Hematopoietic multipotent progenitor cell (in vitro differentiated cells): ENCODE results near the gene CBX4. TPM values are rescaled to one million over a fixed set of nuclear protein-coding genes. Genes with fewer than 3 reads are reported as not detected.
A peak's percentile ranks its signal among the peaks of the same experiment; 100 is the strongest.

Experiments
- DNase-seq, 3 donors: peaks; one replicate each; pipeline ENCODE4 v3.0.0-alpha.2; 2011 to 2015; ENCODE audit warnings: low read depth in 2 of 3, low spot score in 2 of 3
- total RNA-seq: library from RNA; depleted of rRNA; stranded (reverse); fragments of >200 nt; gene quantifications from one replicate; pipeline ENCODE4 v1.2.3, GENCODE V29; 2012

CBX4 gene
- total RNA-seq, 1 donor = 31.8 TPM

DNA sequence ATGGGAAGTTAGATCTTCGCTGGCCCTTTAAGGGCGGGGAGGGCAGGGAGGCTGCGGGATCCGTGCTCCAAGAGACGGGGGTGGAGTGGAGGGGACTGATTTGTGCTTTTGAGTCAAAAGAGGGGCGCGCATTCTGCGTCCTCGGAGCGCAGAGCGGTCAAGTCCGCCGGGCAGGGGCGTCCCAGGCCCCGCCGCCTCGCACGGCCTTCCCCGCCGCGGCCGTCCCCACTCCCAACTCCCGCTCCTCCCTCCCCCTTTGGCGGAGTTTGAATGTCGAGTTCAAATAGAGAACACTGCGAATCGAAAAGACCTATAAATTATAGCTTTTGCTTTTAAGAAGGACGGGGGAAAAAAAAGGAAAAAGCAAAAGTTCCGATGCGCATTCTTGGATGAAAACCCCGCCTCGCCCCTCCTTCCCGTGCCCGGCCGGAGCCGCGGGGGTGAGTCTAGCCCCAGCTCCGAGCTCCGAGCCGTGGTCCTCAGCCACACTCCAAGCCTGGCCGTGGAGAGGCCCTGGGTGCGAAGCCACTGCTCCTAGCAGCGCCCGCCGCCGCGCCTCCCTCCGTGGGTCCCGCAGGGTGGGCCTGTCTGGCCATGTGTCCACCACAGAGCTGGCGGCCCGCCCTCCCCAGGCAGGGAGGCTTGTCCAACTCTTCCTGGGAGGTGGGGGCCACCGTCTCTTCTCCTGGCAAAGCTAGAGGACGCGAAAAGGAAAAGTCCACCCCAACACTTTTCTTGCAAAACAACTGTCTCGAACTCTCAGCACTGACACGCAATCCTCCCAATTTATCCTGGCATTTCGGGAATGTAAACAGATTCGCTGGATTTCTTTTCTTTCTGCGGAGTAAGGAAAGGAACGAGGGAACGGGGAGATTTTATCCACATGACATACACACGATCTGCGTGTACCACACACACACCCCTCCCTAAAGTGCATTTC is 46.0 kb downstream of the CBX4 start:
- no peak for DNase-seq

- no peak for DNase-seq
Measured at GRCh38 chr17:79792341-79792871, 46.8 kb downstream of the CBX4 start.

DNA sequence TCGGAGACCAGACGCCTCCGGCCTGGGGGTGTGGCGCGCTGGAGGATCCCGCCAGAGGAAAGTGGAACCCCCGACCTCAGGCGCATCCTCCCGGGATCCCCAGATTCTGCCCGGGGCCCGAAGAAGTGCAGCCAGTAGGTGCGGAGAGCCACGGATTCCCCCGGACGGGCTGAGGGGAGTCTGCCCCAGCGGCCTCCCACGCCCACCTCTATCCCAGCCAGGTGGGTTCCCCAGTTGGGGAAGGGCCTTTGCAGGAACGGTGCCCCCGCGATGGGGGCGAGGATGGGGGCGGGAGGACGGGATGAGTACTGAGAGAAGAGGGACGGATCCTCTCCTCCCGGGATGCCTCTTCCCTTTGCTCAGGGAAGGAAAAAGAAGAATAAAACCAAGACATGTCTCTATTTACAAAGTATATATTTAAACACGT is 47.5 kb downstream of the CBX4 start:
- DNase-seq = no peak

DNA sequence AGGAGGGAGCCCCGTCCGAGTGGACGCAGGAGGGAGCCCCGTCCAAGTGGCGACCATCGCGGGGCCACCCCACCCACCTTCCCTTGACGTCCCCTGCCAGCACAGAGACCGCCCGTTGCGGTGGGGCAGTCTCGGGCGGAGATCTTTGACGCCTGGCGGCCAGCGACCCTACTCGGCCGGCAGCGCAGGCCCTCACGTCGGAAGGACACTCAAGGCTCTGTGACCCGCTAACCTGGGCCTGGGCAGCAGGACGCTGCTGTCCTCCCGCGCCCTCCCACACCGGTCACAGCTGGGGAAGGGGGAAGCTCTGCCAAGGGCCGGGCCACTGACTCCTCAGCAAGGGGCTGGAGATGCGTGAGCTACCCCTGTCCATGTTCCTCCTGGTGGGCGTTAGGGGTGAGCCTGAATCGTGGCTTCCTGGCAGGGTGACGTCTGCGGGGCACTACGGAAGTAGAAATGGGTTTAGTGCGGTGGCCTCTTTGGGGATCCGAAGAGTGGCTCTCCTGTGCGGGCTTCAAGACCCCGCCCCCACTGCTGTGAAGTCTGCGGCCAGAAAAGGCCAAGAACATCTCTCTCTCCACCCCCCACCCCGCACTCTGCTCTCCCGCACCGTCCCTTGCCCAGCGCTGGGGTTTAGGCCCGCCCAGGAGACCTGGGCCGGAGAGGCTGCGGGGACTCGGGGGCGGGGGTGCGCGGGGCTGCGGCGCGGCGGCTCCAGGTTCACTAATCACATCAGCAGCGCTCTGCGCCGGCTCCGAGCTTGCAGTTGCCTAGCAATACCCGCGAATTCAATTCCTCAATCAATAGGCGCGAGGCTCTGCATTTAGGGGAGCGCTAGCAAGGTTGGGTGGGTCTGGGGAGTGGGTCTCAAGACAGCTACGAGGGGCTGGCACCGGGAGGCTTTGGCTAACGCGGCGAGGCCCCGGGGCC is 48.2 kb downstream of the CBX4 start:
- peak in 1 of 3 donors; percentile 43 for DNase-seq

GRCh38 chr17:79789943-79790804 is 49.1 kb downstream of the CBX4 start:
- no peak for DNase-seq

GRCh38 chr17:79788989-79789942 is 50.0 kb downstream of the CBX4 start:
- DNase-seq = no peak

DNA sequence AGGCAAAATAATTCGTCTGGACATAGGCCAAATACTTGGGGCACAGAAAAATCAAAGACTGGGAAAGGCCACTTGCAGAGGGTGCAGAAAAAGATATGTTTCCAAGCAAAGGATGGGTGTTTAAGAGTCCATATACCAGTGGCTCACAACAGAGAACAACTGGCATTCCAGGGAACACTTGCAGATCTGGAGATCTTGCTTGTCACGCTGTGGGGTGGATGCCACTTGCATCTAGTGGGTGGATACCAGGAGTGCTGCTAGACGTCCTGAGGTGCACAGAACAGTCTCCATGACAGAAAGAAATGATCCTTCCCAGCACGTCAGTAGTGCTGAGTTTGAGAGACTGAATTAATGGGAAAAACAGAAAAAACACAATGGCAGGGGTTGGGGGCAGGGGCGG is 50.8 kb downstream of the CBX4 start:
- DNase-seq = no peak

GRCh38 chr17:79786930-79787643 is 52.2 kb downstream of the CBX4 start:
- DNase-seq = no peak

DNA sequence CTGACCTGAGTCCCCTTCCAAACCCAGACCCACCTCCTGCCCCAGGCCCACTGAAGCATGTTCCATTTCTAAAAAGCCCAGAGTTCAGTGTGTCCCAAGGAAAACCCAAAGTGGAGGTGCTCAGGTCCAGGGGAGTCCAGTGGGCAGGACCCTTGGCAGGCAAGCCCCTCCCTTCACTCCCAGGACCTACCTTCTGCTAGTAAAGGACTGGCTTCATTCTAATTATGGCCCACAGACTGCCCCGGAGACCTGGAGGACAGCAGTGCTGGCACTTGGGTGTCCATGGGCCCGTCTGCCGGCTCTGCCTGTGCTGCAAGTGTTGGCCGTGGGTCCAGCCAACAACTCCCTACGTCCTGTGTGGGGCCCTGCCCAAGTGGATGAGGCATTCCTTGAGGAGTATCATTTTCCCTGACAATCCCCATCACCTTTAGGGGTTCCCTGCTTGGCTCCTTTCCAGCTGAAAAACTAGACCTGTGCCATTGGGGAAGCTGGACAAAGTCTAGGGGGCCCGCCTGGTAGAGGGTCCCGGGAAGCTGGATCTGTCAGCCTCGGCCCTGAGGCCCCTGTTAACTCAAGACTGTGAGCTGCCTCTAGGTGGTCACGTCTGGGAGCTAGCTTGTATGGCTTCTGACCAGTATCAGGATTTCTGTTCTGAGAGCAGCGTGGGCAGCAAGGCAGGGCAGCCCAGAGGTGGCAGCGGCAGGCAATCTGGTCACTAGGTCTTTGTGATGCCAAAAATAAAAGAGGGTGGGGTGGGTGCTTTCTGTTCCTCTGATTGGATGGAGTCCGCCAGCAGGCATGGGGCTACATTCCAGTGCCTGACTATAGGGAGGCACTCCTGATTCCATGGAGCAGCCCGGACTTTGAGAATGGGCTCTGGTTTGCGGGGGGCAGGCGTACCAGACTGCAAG is 53.1 kb downstream of the CBX4 start:
- DNase-seq = no peak

GRCh38 chr17:79785017-79785899 is 54.0 kb downstream of the CBX4 start:
- DNase-seq = no peak

DNA sequence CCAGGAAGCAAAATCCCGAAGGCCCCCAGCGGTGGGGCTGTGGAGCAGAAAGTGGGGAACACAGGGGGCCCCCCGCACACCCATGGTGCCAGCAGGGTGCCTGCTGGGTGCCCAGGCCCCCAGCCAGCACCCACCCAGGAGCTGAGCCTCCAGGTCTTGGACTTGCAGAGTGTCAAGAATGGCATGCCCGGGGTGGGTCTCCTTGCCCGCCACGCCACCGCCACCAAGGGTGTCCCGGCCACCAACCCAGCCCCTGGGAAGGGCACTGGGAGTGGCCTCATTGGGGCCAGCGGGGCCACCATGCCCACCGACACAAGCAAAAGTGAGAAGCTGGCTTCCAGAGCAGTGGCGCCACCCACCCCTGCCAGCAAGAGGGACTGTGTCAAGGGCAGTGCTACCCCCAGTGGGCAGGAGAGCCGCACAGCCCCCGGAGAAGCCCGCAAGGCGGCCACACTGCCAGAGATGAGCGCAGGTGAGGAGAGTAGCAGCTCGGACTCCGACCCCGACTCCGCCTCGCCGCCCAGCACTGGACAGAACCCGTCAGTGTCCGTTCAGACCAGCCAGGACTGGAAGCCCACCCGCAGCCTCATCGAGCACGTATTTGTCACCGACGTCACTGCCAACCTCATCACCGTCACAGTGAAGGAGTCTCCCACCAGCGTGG is 54.8 kb downstream of the CBX4 start:
- no peak for DNase-seq

GRCh38 chr17:79783891-79784290 is 55.3 kb downstream of the CBX4 start:
- DNase-seq = no peak
